Measurements from ENCODE around the gene RABGAP1L. TPM values are rescaled to one million over a fixed set of nuclear protein-coding genes. Genes with fewer than 3 reads are reported as not detected.
A peak's percentile ranks its signal among the peaks of the same experiment; 100 is the strongest.

Gene RABGAP1L
- total and polyA plus RNA-seq, 10 of the 15 experiments (the other 5 are each of a cell fraction or from before 2014, with no cell fraction given): 5.8 to 194 (median 113) TPM

DNA sequence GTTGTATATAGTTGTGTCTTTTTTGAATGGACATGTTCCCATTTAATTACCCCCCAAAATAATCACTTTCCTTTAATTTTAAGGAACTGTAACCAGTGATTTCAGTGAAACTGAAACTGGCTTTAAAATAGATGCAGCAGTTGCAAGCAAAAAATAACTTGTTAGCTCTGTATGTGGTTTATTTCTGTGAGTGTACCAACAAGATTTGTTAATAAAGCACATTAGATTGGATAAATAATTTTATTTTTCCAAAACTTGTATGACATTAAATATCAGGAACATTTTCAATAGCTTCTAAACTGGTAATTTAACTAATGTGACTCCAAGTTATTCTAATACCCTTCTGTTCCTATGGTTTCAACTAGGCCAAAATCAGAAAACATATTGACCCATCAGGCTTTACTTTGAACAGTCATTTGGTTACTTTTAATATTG is 656.2 kb downstream of the RABGAP1L start (continued):
- TF ChIP-seq CEBPZ (IDR thresholded peaks at IDR 0.05; ENCODE audit: low read depth, low read length): no peak
- TF ChIP-seq, protein P1, sequence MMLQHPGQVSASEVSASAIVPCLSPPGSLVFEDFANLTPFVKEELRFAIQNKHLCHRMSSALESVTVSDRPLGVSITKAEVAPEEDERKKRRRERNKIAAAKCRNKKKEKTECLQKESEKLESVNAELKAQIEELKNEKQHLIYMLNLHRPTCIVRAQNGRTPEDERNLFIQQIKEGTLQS (IDR thresholded peaks at IDR 0.05; ENCODE audit: borderline replicate concordance, extremely low read depth, low read depth, low read length): no peak
- TF ChIP-seq HCFC1 (IDR thresholded peaks at IDR 0.05; ENCODE audit: low read length): no peak
- TF ChIP-seq ZNF217 (IDR thresholded peaks at IDR 0.05): peak; percentile 92
- TF ChIP-seq, protein P2, sequence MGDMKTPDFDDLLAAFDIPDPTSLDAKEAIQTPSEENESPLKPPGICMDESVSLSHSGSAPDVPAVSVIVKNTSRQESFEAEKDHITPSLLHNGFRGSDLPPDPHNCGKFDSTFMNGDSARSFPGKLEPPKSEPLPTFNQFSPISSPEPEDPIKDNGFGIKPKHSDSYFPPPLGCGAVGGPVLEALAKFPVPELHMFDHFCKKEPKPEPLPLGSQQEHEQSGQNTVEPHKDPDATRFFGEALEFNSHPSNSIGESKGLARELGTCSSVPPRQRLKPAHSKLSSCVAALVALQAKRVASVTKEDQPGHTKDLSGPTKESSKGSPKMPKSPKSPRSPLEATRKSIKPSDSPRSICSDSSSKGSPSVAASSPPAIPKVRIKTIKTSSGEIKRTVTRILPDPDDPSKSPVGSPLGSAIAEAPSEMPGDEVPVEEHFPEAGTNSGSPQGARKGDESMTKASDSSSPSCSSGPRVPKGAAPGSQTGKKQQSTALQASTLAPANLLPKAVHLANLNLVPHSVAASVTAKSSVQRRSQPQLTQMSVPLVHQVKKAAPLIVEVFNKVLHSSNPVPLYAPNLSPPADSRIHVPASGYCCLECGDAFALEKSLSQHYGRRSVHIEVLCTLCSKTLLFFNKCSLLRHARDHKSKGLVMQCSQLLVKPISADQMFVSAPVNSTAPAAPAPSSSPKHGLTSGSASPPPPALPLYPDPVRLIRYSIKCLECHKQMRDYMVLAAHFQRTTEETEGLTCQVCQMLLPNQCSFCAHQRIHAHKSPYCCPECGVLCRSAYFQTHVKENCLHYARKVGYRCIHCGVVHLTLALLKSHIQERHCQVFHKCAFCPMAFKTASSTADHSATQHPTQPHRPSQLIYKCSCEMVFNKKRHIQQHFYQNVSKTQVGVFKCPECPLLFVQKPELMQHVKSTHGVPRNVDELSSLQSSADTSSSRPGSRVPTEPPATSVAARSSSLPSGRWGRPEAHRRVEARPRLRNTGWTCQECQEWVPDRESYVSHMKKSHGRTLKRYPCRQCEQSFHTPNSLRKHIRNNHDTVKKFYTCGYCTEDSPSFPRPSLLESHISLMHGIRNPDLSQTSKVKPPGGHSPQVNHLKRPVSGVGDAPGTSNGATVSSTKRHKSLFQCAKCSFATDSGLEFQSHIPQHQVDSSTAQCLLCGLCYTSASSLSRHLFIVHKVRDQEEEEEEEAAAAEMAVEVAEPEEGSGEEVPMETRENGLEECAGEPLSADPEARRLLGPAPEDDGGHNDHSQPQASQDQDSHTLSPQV (IDR thresholded peaks at IDR 0.05): no peak
- TF ChIP-seq LARP7 (IDR thresholded peaks at IDR 0.05): no peak
- TF ChIP-seq STAT3 (IDR thresholded peaks at IDR 0.05; ENCODE audit: low read depth, low read length): no peak
- TF ChIP-seq DPF2 (IDR thresholded peaks at IDR 0.05): peak; percentile 95
- TF ChIP-seq MTA2 (IDR thresholded peaks at IDR 0.05; ENCODE audit: low read depth): peak; percentile 97
- TF ChIP-seq IKZF1 (conservative IDR thresholded peaks at IDR 0.05): peak; percentile 86
- TF ChIP-seq FOXM1 (IDR thresholded peaks at IDR 0.05; ENCODE audit: low read depth, low read length): peak; percentile 97; the same call in 1 of the 2 replicates
- peak; percentile 92 to 95 for TF ChIP-seq IKZF2 (IDR thresholded peaks at IDR 0.05)
- TF ChIP-seq SMARCA5 (IDR thresholded peaks at IDR 0.05): no peak
- TF ChIP-seq CHD2 (IDR thresholded peaks at IDR 0.05; ENCODE audit: borderline replicate concordance, low read depth, low read length): 0 out of 2 replicates have a peak, but pooled peaks have one; percentile 48
- TF ChIP-seq SMAD1 (IDR thresholded peaks at IDR 0.05; ENCODE audit: low read depth, partially characterized antibody): no peak
- peak; percentile 75; the same call in 1 of the 2 replicates for TF ChIP-seq MXI1 (IDR thresholded peaks at IDR 0.05; ENCODE audit: low read depth, low read length)
- TF ChIP-seq, protein P3, sequence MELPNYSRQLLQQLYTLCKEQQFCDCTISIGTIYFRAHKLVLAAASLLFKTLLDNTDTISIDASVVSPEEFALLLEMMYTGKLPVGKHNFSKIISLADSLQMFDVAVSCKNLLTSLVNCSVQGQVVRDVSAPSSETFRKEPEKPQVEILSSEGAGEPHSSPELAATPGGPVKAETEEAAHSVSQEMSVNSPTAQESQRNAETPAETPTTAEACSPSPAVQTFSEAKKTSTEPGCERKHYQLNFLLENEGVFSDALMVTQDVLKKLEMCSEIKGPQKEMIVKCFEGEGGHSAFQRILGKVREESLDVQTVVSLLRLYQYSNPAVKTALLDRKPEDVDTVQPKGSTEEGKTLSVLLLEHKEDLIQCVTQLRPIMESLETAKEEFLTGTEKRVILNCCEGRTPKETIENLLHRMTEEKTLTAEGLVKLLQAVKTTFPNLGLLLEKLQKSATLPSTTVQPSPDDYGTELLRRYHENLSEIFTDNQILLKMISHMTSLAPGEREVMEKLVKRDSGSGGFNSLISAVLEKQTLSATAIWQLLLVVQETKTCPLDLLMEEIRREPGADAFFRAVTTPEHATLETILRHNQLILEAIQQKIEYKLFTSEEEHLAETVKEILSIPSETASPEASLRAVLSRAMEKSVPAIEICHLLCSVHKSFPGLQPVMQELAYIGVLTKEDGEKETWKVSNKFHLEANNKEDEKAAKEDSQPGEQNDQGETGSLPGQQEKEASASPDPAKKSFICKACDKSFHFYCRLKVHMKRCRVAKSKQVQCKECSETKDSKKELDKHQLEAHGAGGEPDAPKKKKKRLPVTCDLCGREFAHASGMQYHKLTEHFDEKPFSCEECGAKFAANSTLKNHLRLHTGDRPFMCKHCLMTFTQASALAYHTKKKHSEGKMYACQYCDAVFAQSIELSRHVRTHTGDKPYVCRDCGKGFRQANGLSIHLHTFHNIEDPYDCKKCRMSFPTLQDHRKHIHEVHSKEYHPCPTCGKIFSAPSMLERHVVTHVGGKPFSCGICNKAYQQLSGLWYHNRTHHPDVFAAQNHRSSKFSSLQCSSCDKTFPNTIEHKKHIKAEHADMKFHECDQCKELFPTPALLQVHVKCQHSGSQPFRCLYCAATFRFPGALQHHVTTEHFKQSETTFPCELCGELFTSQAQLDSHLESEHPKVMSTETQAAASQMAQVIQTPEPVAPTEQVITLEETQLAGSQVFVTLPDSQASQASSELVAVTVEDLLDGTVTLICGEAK (IDR thresholded peaks at IDR 0.05; ENCODE audit: borderline replicate concordance): peak; percentile 83; the same call in 1 of the 2 replicates
- no peak for TF ChIP-seq PAX8 (IDR thresholded peaks at IDR 0.05)
- TF ChIP-seq RBBP5 (conservative IDR thresholded peaks at IDR 0.05): no peak
- no peak for TF ChIP-seq NFYB (IDR thresholded peaks at IDR 0.05; ENCODE audit: insufficient read depth, low read depth, low read length)
- TF ChIP-seq TCF12 (IDR thresholded peaks at IDR 0.05; ENCODE audit: low read depth, low read length): 0 out of 2 replicates have a peak, but pooled peaks have one; percentile 36

All from GM12878 (cell line).